GM19099 (cell line): ENCODE measurements around the gene TIAM2.

ENCODE experiments used
- POLR2A ChIP-seq: IDR thresholded peaks from 3 replicates; pipeline ENCODE4 v1.6.1; 2011; ENCODE audit warnings: low read depth; ENCODE audit not compliant: insufficient read length; ENCODE audit errors: extremely low read depth

The TIAM2 gene

DNA sequence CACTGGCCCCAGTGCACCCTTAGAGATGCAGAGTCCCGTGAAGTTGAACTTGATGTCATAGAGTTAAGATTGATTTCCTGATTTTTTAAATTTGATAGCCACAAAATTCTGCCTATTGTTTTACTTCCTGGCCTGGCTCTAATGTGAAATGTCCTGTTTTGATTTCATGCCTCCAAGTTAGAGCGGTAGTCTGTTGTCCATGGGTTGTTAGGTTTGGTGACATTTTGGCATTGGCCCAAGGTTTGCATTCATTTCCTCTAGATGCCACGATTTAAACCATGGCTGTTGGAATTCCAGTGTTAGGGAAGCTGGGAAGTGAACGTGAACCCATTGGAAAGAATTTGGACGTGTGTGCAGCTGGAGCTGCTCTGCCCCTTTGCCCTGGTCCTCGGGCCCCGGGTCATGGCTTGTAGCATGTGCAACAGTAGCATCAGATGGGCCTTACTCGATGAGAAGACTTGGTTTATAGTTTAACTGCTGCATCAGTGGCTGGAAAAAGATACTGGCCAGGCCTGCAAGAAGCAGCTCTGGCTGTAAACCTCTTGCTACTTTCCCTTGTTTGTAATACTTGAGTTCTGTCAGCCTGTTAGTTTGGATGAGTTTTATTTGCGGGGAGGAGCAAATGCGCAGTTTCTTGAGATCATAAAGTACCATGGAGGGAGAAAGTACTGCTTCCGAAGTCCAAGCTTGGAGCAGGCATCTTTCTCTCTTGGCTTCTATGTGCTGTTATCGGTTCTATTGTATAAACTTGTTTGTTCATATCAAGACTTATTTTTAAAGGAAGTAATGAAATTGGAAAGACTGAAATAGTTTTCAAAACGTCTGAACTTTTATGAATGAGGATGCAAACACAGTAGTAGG is 147.3 kb downstream of the TIAM2 start:
- no peak for TF ChIP-seq POLR2A

DNA sequence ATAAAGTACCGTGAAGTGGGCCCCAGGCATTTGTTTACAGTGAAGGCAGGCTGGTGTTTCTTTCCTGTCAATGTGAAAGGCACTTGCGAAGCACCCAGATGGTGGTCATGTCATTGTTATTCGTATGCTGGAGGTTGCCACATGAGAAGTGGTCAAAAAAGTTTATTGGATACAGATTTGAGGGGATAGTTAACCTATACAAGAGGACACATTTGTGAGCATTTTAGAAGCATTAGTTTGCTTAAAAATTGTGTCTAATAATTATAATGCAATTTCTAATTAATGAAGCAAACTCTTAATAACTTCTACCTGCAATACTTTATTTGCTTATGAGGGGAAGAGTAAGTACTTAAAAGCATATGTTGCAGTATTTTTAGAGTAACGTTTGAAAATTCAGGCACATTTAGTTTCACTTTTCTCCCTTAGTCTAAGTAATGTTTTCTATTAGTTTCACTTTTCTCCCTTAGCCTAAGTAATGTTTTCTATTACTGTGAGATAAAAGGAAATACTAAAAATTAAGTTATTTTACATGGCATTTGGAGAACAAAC is 148.0 kb downstream of the TIAM2 start:
- no peak for TF ChIP-seq POLR2A

DNA sequence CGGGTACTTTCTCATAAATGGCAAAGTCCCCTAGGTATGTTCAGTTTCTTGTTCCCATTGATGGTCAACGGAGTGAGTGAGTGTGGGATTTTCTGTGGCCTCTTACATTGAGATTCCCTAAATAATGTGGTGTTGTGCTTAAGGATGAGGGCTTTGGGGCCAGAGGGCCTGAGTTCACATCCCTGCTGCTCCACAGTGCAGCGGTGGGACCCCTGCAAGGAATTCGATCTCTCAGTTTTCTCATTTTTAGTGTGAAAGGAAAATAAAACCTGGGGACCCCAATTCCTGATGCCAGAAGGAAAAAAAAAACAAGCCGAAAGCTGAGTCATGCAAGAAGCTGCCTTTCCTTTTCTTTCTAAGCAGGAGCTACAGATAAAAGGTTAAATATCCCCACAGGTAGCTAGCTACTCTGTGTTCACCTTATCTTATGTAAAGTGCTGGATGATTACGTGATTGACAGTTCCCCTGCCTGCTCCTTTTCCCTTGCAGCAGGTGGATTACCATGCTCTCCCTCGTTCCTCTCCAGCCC is 148.5 kb downstream of the TIAM2 start:
- TF ChIP-seq POLR2A = no peak

DNA sequence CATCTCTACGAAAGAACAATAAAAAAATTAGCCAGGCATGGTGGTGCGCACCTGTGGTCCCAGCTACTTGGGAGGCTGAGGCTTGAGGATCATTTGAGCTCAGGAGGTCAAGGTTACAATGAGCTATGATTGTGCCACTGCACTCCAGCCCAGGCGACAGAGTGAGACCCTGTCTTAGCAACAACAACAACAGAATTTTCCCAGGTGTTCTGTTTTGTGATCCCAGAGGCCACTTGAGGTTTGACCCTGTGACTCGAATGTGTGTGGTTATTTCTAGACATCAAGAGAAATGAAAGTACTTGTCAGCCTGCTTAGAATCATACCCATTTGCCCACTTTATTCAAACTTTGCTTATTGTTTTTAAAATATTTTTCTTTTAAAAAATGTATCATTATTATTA is 151.1 kb downstream of the TIAM2 start:
- TF ChIP-seq POLR2A = no peak

- TF ChIP-seq POLR2A = no peak
Observed at GRCh38 chr6:155147958-155148663, 153.0 kb downstream of the TIAM2 start.

GRCh38 chr6:155150967-155151671 is 156.0 kb downstream of the TIAM2 start:
- TF ChIP-seq POLR2A = no peak

DNA sequence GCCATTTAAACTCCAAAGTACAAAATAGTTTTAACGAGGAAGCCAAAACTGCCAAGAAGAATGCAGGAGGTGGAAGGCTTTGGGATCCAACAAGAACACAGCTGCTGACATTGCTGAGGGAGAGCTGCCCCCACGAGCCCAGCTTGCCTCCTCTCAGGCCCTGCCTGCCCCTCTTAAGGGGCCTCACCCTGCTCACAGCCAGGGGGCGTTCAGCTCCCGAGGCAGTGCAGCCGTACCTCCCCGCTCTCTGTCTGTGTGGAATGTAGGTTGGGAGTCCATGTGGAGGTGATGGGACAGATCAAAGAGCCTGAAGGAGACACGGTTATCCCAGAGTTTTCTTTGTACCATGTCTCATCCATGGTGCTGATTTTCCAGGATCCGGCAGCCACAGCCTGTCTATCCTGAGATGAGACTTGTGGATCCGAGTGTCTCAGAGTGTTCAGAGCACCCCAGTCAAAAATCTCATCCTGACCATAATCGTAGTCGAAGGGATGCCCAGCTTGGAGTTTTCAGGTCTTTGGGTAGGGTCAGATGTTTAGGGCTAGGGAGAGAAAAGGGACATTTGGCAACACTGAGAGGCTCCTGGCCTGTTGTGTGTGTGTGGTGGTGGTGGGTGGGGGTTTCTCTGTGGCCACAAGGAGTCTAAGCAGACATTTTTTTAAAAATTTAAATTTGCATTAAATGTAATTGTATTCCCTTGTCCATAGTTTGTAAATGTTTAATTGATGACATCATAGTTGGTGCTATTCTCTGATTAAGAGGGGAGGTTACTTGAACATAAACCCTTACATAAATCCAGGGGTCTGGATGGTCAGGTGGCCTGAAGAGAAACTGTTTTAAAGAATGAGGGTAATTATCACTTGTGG is 157.3 kb downstream of the TIAM2 start:
- no peak for TF ChIP-seq POLR2A

- no peak for TF ChIP-seq POLR2A
Observed at GRCh38 chr6:155154158-155154830, 159.2 kb downstream of the TIAM2 start.

GRCh38 chr6:155155787-155156447 is 160.8 kb downstream of the TIAM2 start:
- no peak for TF ChIP-seq POLR2A

DNA sequence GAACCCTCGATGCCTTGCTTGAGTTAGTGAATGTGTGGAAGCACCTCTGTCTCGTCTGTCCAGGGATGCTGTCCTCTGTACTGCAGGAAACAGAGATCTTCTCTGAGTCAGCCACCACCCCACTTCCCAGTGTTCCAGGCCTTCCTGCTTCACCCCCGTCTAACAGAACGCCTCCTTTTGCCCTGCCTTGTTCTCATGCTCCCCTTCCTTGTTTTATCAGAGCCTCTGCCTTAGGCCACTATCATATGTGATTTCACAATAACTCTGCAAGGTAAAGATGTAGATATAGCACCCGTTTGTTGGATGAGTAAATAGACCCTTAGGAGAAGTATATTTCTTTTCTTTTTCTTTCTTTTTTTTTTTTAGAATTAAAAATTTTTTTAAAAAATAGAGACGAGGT is 162.0 kb downstream of the TIAM2 start:
- TF ChIP-seq POLR2A = no peak

GRCh38 chr6:155158030-155158843 is 163.1 kb downstream of the TIAM2 start:
- no peak for TF ChIP-seq POLR2A

GRCh38 chr6:155162682-155163081 is 167.6 kb downstream of the TIAM2 start:
- no peak for TF ChIP-seq POLR2A
